HL-60/S4 treated with phorbol 12-myristate 13-acetate at 8.2 ng/mL for 4 days and 3 days (cell line): ENCODE measurements around the gene CAD.
"Not testable (repeated sequence)": the region's sequence is repeated elsewhere in the genome, so short reads cannot be mapped to it uniquely, and the experiment has no call there.

Source experiments
- in situ Hi-C: fragments of 300-500 bp; cut with MboI; formaldehyde crosslinking; loops from 2 replicates; pipeline ENCODE4 v1.15.0; 2022; ENCODE audit warnings: low sequenced_read_pairs

The CAD gene

GRCh38 chr2:27251766-27252165 lies 34.6 kb downstream of the CAD start:
- in situ Hi-C loops, result no loop called here

GRCh38 chr2:27255187-27255586 lies 38.0 kb downstream of the CAD start:
- in situ Hi-C loops, result no loop called here

- in situ Hi-C loops, result no loop called here
These were observed 38.5 kb downstream of the CAD start for GRCh38 chr2:27255660-27256059.

GRCh38 chr2:27256855-27257454 lies 39.8 kb downstream of the CAD start:
- in situ Hi-C loops, result no loop called here

- in situ Hi-C loops, result no loop called here
These were observed 40.9 kb downstream of the CAD start for GRCh38 chr2:27258051-27258450.

- in situ Hi-C loops, result no loop called here
These were observed 44.2 kb downstream of the CAD start for GRCh38 chr2:27261241-27261925.

- in situ Hi-C loops, result no loop called here
These were observed 44.7 kb downstream of the CAD start for GRCh38 chr2:27261926-27262298.

GRCh38 chr2:27262379-27263286 lies 45.5 kb downstream of the CAD start, which contains the start of gene SLC30A3:
Gene SLC30A3, minus strand, starts transcription at chr2:27263047. Its CDS starts 141 bp downstream, at chr2:27262906.
- in situ Hi-C loops, result no loop called here

- in situ Hi-C loops, result no loop called here
These were observed 46.4 kb downstream of the CAD start for GRCh38 chr2:27263287-27264252.

GRCh38 chr2:27264253-27264752 lies 47.1 kb downstream of the CAD start:
- in situ Hi-C loops, result no loop called here

GRCh38 chr2:27264753-27265535 lies 47.8 kb downstream of the CAD start:
- in situ Hi-C loops, result no loop called here

GRCh38 chr2:27265536-27265870 lies 48.3 kb downstream of the CAD start:
- in situ Hi-C loops, result no loop called here

GRCh38 chr2:27268296-27268695 lies 51.1 kb downstream of the CAD start:
- in situ Hi-C loops, result not testable (repeated sequence)

GRCh38 chr2:27270131-27270530 lies 53.0 kb downstream of the CAD start:
- in situ Hi-C loops, result no loop called here

- in situ Hi-C loops, result no loop called here
These were observed 53.5 kb downstream of the CAD start for GRCh38 chr2:27270670-27271069.

GRCh38 chr2:27271631-27272340 lies 54.6 kb downstream of the CAD start:
- in situ Hi-C loops, result no loop called here

GRCh38 chr2:27272537-27273522 lies 55.7 kb downstream of the CAD start:
- in situ Hi-C loops, result not testable (repeated sequence)
